ENCODE measurements around the gene CCDC30. TPM values are rescaled to one million over a fixed set of nuclear protein-coding genes. Genes with fewer than 3 reads are reported as not detected.
A peak's percentile ranks its signal among the peaks of the same experiment; 100 is the strongest.
"Not testable (repeated sequence)": the region's sequence is repeated elsewhere in the genome, so short reads cannot be mapped to it uniquely, and the experiment has no call there.

The CCDC30 gene
- total and polyA plus RNA-seq, 4 experiments from 2014 or later, result 2.5 to 7.1 (median 5.2) TPM

DNA sequence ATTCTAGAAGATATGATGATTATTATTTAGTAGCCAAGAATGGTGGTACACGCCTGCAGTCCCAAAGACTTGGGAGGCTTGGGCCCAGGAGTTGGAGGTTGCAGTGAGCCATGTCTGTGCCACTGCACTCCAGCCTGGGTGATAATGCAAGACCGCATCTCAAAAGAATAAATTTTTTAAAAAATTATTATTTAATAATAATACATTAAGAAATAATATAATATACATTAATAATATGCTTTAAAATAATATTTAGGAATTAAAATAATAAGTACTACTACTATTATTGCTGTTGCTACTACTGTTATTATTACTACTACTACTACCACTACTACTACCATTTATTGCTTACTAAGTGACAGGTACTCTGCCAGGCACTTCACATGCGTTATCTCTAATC lies 27.2 kb downstream of the CCDC30 start:
- intact Hi-C loops (cut with micrococcal nuclease), result no loop called here
- H3K4me3 Mint-ChIP-seq, result no peak overlapping the region
- ChIA-PET CTCF (ENCODE audit: partially characterized antibody) (no interaction called here), POLR2A (ENCODE audit: partially characterized antibody) (no interaction called here)
- H3K4me1 Mint-ChIP-seq, result no peaks in the 10 kb centered on the region
- H3K27ac Mint-ChIP-seq, result no peak overlapping the region
- no peaks in the 10 kb centered on the region for H3K9me3 ChIP-seq (ENCODE audit: control insufficient read depth in 1 of 2, low read length in 2 of 2)
- DNase-seq, result no peak
- H3K4me1 ChIP-seq (ENCODE audit: insufficient read depth, low read length), result no peaks in the 10 kb centered on the region
- H3K36me3 Mint-ChIP-seq, result peaks cover 13 to 41% of the 10 kb centered on the region in 2 donors
- H3K27me3 Mint-ChIP-seq, result no peaks in the 10 kb centered on the region
- no peaks in the 10 kb centered on the region for H3K36me3 ChIP-seq (ENCODE audit: insufficient read depth, low read length)
- H3K27ac ChIP-seq (ENCODE audit: low read depth, low read length), result no peak overlapping the region
- H3K4me3 ChIP-seq (ENCODE audit: low read length in 2 of 2), result no peak overlapping the region
- peaks cover 0 to 7% (median 0%) of the 10 kb centered on the region in 8 donors for H3K9me3 Mint-ChIP-seq
- H3K27me3 ChIP-seq (ENCODE audit: insufficient read depth, low read length), result no peaks in the 10 kb centered on the region

DNA sequence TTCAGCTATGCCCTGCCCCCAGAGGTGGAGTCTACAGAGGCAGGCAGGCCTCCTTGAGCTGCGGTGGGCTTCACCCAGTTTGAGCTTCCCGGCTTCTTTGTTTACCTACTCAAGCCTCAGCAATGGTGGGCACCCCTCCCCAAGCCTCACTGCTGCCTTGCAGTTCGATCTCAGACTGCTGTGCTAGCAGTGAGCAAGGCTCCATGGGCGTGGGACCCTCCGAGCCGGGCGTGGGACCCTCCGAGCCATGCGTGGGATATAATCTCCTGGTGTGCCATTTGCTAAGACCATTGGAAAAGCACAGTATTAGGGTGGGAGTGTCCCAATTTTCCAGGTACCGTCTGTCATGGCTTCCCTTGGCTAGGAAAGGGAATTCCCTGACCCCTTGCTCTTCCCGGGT lies 38.9 kb downstream of the CCDC30 start:
- POLR2A ChIA-PET (ENCODE audit: partially characterized antibody); H3K4me1 Mint-ChIP-seq; H3K27ac Mint-ChIP-seq; H3K4me3 ChIP-seq (ENCODE audit: low read length in 2 of 2); intact Hi-C loops (cut with micrococcal nuclease); H3K27ac ChIP-seq (ENCODE audit: low read depth, low read length); H3K27me3 Mint-ChIP-seq; H3K4me1 ChIP-seq (ENCODE audit: insufficient read depth, low read length); H3K27me3 ChIP-seq (ENCODE audit: insufficient read depth, low read length); H3K9me3 ChIP-seq (ENCODE audit: control insufficient read depth in 1 of 2, low read length in 2 of 2); CTCF ChIA-PET (ENCODE audit: partially characterized antibody); H3K4me3 Mint-ChIP-seq; H3K36me3 ChIP-seq (ENCODE audit: insufficient read depth, low read length); DNase-seq: not testable (repeated sequence)
- Mint-ChIP-seq H3K9me3 (peaks cover 0 to 42% (median 26%) of the 10 kb centered on the region in 8 donors), H3K36me3 (peaks cover 45 to 49% of the 10 kb centered on the region in 2 donors)

DNA sequence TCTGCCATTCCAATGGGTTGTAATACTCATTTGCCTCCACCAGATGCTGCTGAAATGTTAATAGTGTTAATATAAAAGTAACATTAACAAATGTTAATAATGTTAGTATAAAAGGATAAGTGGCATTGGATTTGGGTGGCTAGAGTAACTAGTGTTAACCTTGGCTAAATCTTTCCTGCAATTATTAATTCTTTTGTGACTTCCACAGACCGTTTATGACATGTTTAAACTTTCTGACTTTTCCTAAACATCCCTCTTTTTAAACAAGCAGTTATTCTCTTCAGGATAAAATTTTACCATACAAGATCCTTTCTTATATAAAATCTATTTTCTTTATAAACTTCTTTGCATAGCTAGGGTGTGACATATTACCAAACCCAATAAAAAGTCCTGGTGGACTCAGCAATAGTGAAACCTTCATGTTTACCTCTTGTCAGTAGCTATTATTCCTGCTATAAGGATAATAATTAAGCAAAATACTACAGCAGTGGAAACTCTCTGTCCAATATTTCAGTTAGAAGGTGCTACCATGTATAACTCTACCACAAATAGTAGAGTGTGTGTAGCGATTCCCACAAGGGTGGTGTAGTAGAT lies 41.5 kb downstream of the CCDC30 start:
- intact Hi-C loops (cut with micrococcal nuclease), result no loop called here
- peaks cover 57 to 59% of the 10 kb centered on the region in 2 donors for H3K36me3 Mint-ChIP-seq
- no peaks in the 10 kb centered on the region for H3K27me3 ChIP-seq (ENCODE audit: insufficient read depth, low read length)
- no peak overlapping the region for H3K4me3 Mint-ChIP-seq
- no peaks in the 10 kb centered on the region for H3K4me1 ChIP-seq (ENCODE audit: insufficient read depth, low read length)
- H3K9me3 ChIP-seq (ENCODE audit: control insufficient read depth in 1 of 2, low read length in 2 of 2), result no peaks in the 10 kb centered on the region
- ChIA-PET CTCF (ENCODE audit: partially characterized antibody) (no interaction called here), POLR2A (ENCODE audit: partially characterized antibody) (no interaction called here)
- DNase-seq, result no peak
- H3K27me3 Mint-ChIP-seq, result no peaks in the 10 kb centered on the region
- no peak overlapping the region for H3K27ac Mint-ChIP-seq
- H3K4me1 Mint-ChIP-seq, result no peaks in the 10 kb centered on the region
- H3K4me3 ChIP-seq (ENCODE audit: low read length in 2 of 2), result no peak overlapping the region
- peaks cover 0 to 67% (median 41%) of the 10 kb centered on the region in 8 donors for H3K9me3 Mint-ChIP-seq
- H3K27ac ChIP-seq (ENCODE audit: low read depth, low read length), result no peak overlapping the region
- H3K36me3 ChIP-seq (ENCODE audit: insufficient read depth, low read length), result no peaks in the 10 kb centered on the region

DNA sequence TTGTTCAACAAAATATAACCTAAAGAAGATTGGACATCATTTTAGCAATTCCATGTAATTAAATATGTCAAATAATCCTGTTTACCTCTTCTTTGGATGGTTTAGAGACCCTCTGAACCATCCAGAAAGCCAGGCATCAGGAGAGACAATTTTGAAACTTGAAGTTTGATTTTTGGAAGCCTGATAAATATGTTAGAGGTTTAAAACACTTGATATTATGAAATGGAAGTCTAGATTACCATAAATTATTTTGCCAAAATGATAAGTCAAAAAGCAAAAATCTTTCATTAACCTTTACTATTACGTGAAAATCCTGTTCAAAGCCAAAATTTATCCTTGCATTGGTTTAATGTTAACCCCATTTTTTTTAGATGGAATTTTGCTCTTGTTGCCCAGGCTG lies 43.5 kb downstream of the CCDC30 start:
- H3K27ac ChIP-seq (ENCODE audit: low read depth, low read length), result no peak overlapping the region
- Mint-ChIP-seq H3K9me3 (peaks cover 0 to 87% (median 60%) of the 10 kb centered on the region in 8 donors), H3K36me3 (peaks cover 65 to 69% of the 10 kb centered on the region in 2 donors), H3K27me3 (no peaks in the 10 kb centered on the region), H3K4me3 (no peak overlapping the region), H3K4me1 (no peaks in the 10 kb centered on the region), H3K27ac (no peak overlapping the region)
- no peaks in the 10 kb centered on the region for H3K4me1 ChIP-seq (ENCODE audit: insufficient read depth, low read length)
- no peaks in the 10 kb centered on the region for H3K27me3 ChIP-seq (ENCODE audit: insufficient read depth, low read length)
- H3K36me3 ChIP-seq (ENCODE audit: insufficient read depth, low read length), result no peaks in the 10 kb centered on the region
- intact Hi-C loops (cut with micrococcal nuclease), result no loop called here
- no peak overlapping the region for H3K4me3 ChIP-seq (ENCODE audit: low read length in 2 of 2)
- H3K9me3 ChIP-seq (ENCODE audit: control insufficient read depth in 1 of 2, low read length in 2 of 2), result peaks cover 0 to 10% of the 10 kb centered on the region in 2 donors
- CTCF ChIA-PET (ENCODE audit: partially characterized antibody), result no interaction called here
- no peak for DNase-seq
- POLR2A ChIA-PET (ENCODE audit: partially characterized antibody), result no interaction called here

DNA sequence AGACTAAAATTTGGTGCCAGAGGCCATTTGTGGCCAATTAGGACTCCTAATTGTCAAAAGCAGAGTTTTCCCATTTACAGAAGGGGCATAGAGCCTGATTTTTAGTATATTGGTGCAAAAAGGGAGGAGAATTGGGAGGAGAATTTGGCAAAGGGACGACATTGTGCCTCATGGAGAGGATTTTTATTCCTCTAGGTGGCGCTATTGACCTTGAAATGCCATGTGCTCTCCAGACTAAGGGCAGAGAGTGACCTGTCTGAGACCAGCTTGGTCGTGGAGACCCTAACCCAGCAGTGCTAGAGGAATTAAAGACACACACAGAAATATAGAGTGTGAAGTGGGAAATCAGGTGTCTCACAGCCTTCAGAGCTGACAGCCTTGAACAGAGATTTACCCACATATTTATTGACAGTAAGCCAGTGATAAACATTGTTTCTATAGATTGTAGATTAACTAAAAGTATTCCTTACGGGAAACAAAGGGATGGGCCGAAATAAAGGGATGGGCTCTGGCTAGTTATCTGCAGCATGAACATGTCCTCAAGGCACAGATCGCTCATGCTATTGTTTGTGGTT lies 48.6 kb downstream of the CCDC30 start:
- CTCF ChIA-PET (ENCODE audit: partially characterized antibody); H3K27ac ChIP-seq (ENCODE audit: low read depth, low read length); H3K4me1 ChIP-seq (ENCODE audit: insufficient read depth, low read length); H3K27me3 Mint-ChIP-seq; H3K4me1 Mint-ChIP-seq; H3K27ac Mint-ChIP-seq; POLR2A ChIA-PET (ENCODE audit: partially characterized antibody); H3K4me3 Mint-ChIP-seq; H3K36me3 ChIP-seq (ENCODE audit: insufficient read depth, low read length); H3K4me3 ChIP-seq (ENCODE audit: low read length in 2 of 2); intact Hi-C loops (cut with micrococcal nuclease); H3K27me3 ChIP-seq (ENCODE audit: insufficient read depth, low read length): not testable (repeated sequence)
- H3K9me3 ChIP-seq (ENCODE audit: control insufficient read depth in 1 of 2, low read length in 2 of 2), result peaks cover 0 to 12% of the 10 kb centered on the region in 2 donors
- Mint-ChIP-seq H3K36me3 (peaks cover 47 to 61% of the 10 kb centered on the region in 2 donors), H3K9me3 (peaks cover 3 to 73% (median 54%) of the 10 kb centered on the region in 8 donors)
- peak in 1 of 5 donors; percentile 4 for DNase-seq

DNA sequence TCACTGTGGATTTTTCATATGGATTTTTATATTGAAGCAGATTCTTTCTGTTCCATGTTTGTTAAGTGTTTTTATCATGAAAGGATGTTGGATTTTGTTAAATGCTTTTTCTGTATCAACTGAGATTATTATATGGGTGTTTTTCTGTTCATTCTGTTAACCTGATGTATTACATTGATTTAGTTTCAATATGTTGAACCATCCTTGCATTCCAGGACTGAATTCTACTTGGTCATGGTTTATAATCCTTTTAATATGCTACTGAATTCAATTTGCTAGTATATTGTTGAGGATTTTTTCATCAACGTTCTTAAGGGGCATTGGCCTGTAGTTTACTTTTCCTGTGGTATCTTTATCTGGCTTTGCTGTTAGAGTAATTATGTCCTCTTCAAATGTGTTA lies 55.8 kb downstream of the CCDC30 start:
- ChIA-PET CTCF (ENCODE audit: partially characterized antibody) (no interaction called here), POLR2A (ENCODE audit: partially characterized antibody) (no interaction called here)
- intact Hi-C loops (cut with micrococcal nuclease), result no loop called here
- no peak overlapping the region for H3K4me3 Mint-ChIP-seq
- peaks cover 0 to 6% of the 10 kb centered on the region in 2 donors for H3K9me3 ChIP-seq (ENCODE audit: control insufficient read depth in 1 of 2, low read length in 2 of 2)
- no peaks in the 10 kb centered on the region for H3K36me3 ChIP-seq (ENCODE audit: insufficient read depth, low read length)
- peaks cover 34 to 35% of the 10 kb centered on the region in 2 donors for H3K36me3 Mint-ChIP-seq
- H3K27ac ChIP-seq (ENCODE audit: low read depth, low read length), result no peak overlapping the region
- H3K4me3 ChIP-seq (ENCODE audit: low read length in 2 of 2), result no peak overlapping the region
- DNase-seq, result no peak
- peaks cover 3 to 69% (median 49%) of the 10 kb centered on the region in 8 donors for H3K9me3 Mint-ChIP-seq
- peaks cover 0 to 4% (median 0%) of the 10 kb centered on the region in 4 donors for H3K4me1 Mint-ChIP-seq
- H3K27me3 Mint-ChIP-seq, result no peaks in the 10 kb centered on the region
- no peak overlapping the region for H3K27ac Mint-ChIP-seq
- no peaks in the 10 kb centered on the region for H3K4me1 ChIP-seq (ENCODE audit: insufficient read depth, low read length)
- H3K27me3 ChIP-seq (ENCODE audit: insufficient read depth, low read length), result no peaks in the 10 kb centered on the region

DNA sequence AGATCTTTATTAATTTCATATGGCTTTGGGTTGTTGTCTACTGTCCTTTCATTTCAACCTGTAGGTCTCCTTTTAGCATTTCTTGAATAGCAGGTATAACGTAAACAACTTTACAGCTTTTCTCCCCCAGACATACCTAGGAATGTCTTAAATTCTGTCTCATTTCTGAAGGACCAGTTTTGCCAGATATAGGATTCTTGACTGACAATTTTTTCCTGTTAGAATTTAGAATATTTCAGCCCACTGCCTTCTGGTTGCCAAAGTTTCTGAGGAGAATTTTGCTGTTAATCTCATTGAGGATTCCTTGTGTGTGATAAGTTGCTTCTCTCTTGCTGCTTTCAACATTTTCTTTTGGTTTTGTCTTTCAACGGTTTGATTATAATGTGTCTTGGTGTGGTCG lies 60.1 kb downstream of the CCDC30 start:
- Mint-ChIP-seq H3K36me3 (peaks cover 28 to 48% of the 10 kb centered on the region in 2 donors), H3K4me1 (peaks cover 0 to 1% (median 0%) of the 10 kb centered on the region in 4 donors), H3K27me3 (no peaks in the 10 kb centered on the region), H3K9me3 (peaks cover 0 to 53% (median 38%) of the 10 kb centered on the region in 8 donors), H3K4me3 (no peak overlapping the region), H3K27ac (no peak overlapping the region)
- Histone ChIP-seq H3K27me3 (ENCODE audit: insufficient read depth, low read length) (no peaks in the 10 kb centered on the region), H3K9me3 (ENCODE audit: control insufficient read depth in 1 of 2, low read length in 2 of 2) (peaks cover 0 to 6% of the 10 kb centered on the region in 2 donors), H3K36me3 (ENCODE audit: insufficient read depth, low read length) (no peaks in the 10 kb centered on the region), H3K4me3 (ENCODE audit: low read length in 2 of 2) (no peak overlapping the region), H3K4me1 (ENCODE audit: insufficient read depth, low read length) (no peaks in the 10 kb centered on the region), H3K27ac (ENCODE audit: low read depth, low read length) (no peak overlapping the region)
- ChIA-PET POLR2A (ENCODE audit: partially characterized antibody) (no interaction called here), CTCF (ENCODE audit: partially characterized antibody) (no interaction called here)
- no peak for DNase-seq
- intact Hi-C loops (cut with micrococcal nuclease), result no loop called here

Measured in CD4-positive, alpha-beta memory T cell (primary cell).